ENCODE data around the gene DNAH1.

The DNAH1 gene

GRCh38 chr3:52356126-52356525, 40.0 kb downstream of the DNAH1 start:
- TF ChIP-seq, protein P1, sequence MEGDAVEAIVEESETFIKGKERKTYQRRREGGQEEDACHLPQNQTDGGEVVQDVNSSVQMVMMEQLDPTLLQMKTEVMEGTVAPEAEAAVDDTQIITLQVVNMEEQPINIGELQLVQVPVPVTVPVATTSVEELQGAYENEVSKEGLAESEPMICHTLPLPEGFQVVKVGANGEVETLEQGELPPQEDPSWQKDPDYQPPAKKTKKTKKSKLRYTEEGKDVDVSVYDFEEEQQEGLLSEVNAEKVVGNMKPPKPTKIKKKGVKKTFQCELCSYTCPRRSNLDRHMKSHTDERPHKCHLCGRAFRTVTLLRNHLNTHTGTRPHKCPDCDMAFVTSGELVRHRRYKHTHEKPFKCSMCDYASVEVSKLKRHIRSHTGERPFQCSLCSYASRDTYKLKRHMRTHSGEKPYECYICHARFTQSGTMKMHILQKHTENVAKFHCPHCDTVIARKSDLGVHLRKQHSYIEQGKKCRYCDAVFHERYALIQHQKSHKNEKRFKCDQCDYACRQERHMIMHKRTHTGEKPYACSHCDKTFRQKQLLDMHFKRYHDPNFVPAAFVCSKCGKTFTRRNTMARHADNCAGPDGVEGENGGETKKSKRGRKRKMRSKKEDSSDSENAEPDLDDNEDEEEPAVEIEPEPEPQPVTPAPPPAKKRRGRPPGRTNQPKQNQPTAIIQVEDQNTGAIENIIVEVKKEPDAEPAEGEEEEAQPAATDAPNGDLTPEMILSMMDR (IDR thresholded peaks at IDR 0.05; ENCODE audit: poor library complexity, severe bottlenecking), result no peak
- Histone ChIP-seq H3K36me3 (ENCODE audit: low read depth) (no peaks in the 10 kb centered on the region), H3K4me1 (ENCODE audit: insufficient read depth, poor library complexity, severe bottlenecking) (no peaks in the 10 kb centered on the region), H3K27me3 (ENCODE audit: insufficient read depth, poor library complexity, severe bottlenecking) (no peaks in the 10 kb centered on the region), H3K27ac (ENCODE audit: poor library complexity, severe bottlenecking) (no peak overlapping the region), H3K9me3 (ENCODE audit: severe bottlenecking) (no peaks in the 10 kb centered on the region), H3K4me3 (ENCODE audit: severe bottlenecking) (no peak overlapping the region)
- DNase-seq (ENCODE audit: low spot score) (no peak), ATAC-seq (ENCODE audit: low read depth) (no peak)

GRCh38 chr3:52357151-52358080, 41.3 kb downstream of the DNAH1 start:
- Histone ChIP-seq H3K36me3 (ENCODE audit: low read depth) (no peaks in the 10 kb centered on the region), H3K9me3 (ENCODE audit: severe bottlenecking) (no peaks in the 10 kb centered on the region), H3K27me3 (ENCODE audit: insufficient read depth, poor library complexity, severe bottlenecking) (no peaks in the 10 kb centered on the region), H3K4me3 (ENCODE audit: severe bottlenecking) (no peak overlapping the region), H3K4me1 (ENCODE audit: insufficient read depth, poor library complexity, severe bottlenecking) (no peaks in the 10 kb centered on the region), H3K27ac (ENCODE audit: poor library complexity, severe bottlenecking) (no peak overlapping the region)
- ATAC-seq (ENCODE audit: low read depth), result no peak
- TF ChIP-seq, protein P1 (IDR thresholded peaks at IDR 0.05; ENCODE audit: poor library complexity, severe bottlenecking), result no peak
- DNase-seq (ENCODE audit: low spot score), result no peak

DNA sequence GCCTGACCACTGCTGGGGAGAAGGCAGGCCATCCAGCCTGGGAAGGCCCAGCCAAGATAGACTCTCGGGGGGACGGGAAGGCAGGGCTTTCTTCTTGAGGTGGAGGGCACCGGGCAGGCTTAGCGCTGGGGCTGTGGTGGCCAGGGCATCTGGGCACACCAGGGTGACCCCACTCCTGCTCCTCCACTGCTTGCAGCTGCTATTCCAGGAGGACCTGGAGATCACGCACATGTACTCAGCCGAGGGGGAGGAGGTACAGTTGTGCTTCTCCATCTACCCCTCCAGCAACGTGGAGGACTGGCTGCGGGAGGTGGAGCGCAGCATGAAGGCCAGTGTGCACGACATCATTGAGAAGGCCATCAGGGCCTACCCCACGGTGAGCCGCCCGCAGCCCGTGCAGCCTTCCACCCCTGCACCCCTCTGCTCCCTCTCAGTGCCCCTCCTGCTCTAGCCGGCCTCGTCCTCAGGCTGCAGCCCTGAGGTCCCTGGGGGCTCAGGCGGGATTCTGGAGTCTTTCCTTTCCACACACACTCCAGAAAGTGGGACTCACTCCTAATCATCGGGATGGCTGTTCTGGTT, 42.3 kb downstream of the DNAH1 start:
- Histone ChIP-seq H3K36me3 (ENCODE audit: low read depth) (no peaks in the 10 kb centered on the region), H3K27ac (ENCODE audit: poor library complexity, severe bottlenecking) (no peak overlapping the region), H3K9me3 (ENCODE audit: severe bottlenecking) (no peaks in the 10 kb centered on the region), H3K4me1 (ENCODE audit: insufficient read depth, poor library complexity, severe bottlenecking) (no peaks in the 10 kb centered on the region), H3K27me3 (ENCODE audit: insufficient read depth, poor library complexity, severe bottlenecking) (no peaks in the 10 kb centered on the region), H3K4me3 (ENCODE audit: severe bottlenecking) (no peak overlapping the region)
- ATAC-seq (ENCODE audit: low read depth), result no peak; the same call in 2 of the 3 replicates
- TF ChIP-seq, protein P1 (IDR thresholded peaks at IDR 0.05; ENCODE audit: poor library complexity, severe bottlenecking), result no peak
- DNase-seq (ENCODE audit: low spot score), result no peak

DNA sequence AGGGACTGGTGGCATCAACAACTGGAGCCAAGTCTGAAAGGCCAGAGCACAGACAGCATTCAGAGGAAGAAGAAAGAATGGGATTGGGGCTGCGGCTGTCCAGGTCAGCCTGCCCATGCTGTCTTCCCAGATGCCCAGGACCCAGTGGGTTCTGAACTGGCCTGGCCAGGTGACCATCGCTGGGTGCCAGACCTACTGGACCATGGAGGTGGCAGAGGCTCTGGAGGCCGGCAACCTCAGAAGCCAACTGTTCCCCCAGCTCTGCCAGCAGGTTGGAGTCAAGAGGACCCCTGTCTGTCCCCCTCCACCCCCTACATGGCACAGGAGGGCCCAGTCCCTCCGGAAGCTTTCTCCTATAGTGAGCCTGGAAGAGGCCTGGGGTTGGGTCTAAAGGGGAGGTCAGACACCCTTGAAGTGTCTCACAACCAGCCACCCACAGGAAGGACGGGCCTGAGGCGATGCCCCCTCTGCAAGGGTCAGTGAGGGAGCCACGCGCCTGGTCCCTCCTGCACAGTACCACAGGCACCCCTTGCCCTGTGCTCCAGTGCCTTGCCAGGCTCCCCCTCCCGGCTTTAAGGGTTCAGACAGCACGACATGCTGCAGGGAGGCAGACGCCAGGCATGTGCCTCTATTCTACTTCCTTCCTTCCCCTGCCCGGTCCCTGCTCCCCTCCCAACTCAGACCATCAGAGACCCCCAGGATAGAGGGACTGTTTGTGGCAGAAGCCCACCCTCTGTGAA, 43.2 kb downstream of the DNAH1 start:
- TF ChIP-seq, protein P1 (IDR thresholded peaks at IDR 0.05; ENCODE audit: poor library complexity, severe bottlenecking), result no peak
- H3K27me3 ChIP-seq (ENCODE audit: insufficient read depth, poor library complexity, severe bottlenecking), result no peaks in the 10 kb centered on the region
- no peak overlapping the region for H3K27ac ChIP-seq (ENCODE audit: poor library complexity, severe bottlenecking)
- ATAC-seq (ENCODE audit: low read depth) (no peak), DNase-seq (ENCODE audit: low spot score) (no peak)
- no peaks in the 10 kb centered on the region for H3K4me1 ChIP-seq (ENCODE audit: insufficient read depth, poor library complexity, severe bottlenecking)
- H3K4me3 ChIP-seq (ENCODE audit: severe bottlenecking), result no peak overlapping the region
- H3K36me3 ChIP-seq (ENCODE audit: low read depth), result no peaks in the 10 kb centered on the region
- H3K9me3 ChIP-seq (ENCODE audit: severe bottlenecking), result no peaks in the 10 kb centered on the region

Measured in RWPE2 (cell line).